IPS-NIHi7 (cell line): ENCODE data around the gene SECTM1.

Experiments used
- DNase-seq: peaks from one replicate; pipeline ENCODE4 v3.0.0; 2012; ENCODE audit warnings: mixed read lengths; ENCODE audit errors: extremely low spot score

SECTM1 gene

DNA sequence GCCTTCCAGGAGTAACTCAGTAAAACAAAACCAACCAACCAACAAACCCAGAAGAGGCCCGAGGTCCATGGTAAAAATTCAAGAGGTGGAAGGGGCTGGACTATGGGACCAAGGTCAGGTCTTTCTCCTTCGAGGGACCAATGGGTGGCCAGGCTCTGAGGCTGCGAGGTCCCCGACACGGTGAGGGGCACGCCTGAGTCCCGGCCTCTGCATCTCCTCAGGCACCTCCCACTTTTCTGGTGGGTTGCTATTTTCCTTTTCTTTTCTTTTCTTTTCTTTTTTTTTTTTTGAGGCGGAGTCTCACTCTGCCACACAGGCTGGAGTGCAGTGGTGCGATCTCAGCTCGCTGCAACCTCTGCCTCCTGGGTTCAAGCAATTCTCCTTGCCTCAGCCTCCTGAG lies 34.1 kb downstream of the SECTM1 start:
- DNase-seq = no peak

DNA sequence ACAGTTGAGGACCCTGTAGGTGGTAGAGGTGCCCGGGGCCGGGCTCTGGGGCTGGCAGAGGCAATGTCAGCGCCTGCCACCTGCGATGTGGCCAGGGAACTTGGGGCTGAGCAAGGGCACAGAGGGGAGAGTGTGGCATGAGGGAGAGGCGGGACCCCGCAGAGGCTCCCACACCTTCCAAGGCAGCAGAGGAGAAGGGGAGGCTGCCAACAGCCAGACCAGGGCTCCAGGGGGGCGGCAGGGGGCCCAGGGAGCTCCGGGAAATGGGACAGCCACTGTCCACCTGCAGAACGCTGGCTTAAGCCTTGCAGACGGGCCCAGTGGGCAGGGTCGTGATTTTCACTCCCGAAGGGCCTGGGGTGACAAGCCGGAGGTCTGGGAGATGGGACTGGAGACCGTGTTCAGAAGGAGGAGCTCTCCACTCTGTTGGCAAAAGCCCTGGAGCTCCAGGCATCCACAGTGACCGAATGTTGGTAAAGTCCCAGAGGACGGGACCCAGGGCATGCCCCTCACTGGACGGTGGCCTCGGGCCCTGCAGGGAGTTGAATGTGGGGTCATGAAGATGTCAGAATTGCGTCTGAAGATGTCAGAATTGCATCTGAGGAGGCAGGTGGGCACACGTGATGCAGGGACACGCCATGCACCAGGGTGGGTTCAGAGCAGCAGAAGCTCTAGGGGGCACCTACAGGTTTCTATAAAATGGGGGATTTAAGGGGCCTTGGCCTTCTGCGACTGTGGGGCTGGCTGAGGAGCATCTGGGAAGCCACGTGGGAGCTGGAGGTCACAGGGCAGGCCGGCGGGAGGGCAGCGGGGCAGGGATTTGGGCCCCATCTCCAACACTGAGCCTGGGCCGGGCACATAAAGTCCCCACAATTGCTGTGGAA lies 34.8 kb downstream of the SECTM1 start:
- no peak for DNase-seq

GRCh38 chr17:82297714-82298537 lies 35.6 kb downstream of the SECTM1 start:
- DNase-seq = no peak

DNA sequence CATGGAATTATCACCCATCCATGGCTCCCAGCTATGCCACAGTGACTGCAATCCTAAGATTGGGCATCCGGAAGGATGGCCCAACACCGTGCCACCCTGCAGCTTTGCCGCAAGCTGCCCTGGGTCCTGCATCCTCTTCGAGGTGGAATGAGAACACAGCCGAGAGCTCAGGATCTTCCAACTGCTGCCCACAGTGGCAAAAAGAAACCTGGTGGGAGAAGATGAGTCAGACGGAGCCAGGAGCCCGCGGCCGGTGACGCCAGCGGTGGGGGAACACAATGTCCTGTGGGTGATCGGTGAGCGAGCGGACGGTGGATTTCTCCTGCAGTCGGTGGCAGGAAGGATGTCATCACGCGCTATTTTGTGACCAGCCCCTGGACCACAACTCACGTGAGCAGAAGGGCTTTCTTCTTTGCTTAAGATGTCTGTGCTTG lies 36.3 kb downstream of the SECTM1 start:
- no peak for DNase-seq

DNA sequence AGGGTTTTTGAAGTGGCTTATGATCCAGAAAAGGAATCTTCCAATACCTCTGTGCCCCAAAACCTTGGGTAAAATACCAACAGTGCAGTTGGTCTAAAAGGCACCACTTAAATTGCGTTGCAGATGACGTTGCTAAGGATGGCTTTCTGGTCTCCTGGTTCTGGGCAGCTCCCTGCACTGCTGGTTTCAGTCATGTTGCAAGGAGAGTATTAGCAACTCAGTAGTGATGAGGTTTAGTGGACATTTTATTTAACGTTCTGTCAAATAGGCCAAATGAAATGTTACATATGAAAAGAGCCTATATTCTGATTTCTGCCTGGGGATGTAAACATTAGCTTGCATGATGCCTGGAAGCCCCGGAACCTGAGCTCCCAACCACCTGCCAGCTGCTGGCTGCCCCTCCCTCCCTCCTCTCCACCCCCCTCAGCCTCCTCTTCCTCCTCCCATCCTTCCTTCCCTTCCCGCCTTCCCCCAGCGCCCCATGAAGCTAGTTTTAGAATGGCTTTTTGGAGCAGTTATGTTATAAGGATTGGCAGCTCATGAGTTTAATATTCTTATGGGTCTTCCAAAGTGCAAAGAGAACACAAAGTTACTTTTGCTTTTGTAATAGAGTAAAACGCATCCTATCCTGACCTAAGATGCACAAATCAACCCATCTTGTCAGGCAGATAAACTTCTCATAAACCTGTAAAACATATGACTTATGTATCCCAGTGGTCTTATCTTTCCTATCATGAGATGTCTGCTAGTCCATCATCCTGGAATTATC lies 36.9 kb downstream of the SECTM1 start:
- no peak for DNase-seq

GRCh38 chr17:82295472-82295814 lies 38.1 kb downstream of the SECTM1 start:
- DNase-seq = no peak

GRCh38 chr17:82294064-82294773 lies 39.3 kb downstream of the SECTM1 start:
- DNase-seq = no peak

DNA sequence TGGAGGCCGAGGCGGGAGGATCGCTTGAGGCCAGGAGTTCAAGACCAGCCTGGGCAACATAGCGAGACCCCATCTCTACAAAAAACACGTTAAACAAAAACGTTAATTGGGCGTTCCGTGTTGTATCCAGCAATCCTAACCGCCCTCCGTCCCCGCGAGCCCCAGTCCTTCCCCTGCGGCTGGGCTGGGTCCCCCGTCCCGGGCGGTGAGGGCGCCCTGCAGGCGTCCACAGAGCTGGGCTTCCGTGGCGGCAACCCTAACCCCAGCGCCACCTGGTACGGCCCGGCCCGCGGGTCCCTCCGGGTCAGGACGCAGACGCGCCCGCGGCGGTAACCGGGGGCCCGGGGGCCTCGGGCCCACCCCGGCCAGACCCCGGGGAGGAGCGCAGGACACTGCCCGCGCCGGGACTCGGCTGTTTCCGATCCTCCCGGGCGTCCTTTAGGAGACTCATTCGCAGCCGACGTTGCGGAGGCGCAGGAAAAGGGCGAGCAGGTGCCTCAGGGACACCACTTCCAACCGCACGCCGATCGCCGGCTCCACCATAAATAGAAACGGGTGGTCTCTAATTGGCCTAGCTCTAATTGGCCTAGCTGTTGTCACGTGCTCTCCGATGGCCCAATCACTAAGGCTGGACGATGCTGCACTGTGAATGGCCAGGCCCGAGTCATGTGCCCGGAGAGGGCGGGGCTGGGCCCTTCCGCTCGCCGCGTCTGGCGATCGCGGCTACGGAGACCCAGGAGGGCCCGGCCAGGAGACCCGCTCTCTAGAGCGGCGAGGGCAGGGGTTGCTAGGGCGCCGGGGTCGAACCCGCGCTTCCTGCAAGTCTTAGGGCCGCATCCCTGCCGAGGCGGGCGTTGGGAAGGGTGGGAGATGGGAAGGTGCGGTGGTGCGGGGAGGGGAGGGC lies 41.1 kb downstream of the SECTM1 start:
- peak; percentile 100 for DNase-seq

DNA sequence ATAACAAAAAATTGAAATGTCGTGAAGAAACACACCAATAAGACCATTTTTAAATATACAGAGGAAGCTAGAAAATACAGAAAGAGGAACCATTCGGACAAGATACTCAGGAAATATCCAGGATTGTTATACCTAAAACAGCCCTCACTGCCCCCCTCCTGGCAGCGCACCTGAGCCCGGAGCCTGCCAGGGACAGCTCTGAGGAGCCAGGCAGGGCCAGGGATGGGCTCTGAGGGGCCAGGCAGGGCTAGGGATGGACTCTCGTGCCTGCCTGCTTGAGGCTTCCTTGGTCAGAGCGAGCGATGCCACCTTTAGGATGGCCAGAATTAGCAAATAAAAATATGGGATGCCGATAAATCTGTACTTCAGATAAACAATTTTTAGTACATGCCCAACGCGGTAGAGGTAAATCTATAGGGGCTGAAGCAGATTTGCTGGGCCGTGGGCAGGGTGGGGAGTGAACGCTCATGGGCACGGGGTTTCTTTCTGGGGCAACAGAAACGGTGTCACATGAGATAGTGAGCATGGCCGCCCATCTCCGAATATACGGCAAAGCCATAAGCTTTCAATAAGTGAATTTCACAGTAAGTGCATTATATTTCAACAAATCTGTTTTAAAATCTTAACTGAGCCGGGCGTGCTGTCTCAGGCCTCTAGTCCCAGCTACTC lies 41.9 kb downstream of the SECTM1 start:
- no peak for DNase-seq

GRCh38 chr17:82287868-82288801 lies 45.4 kb downstream of the SECTM1 start:
- no peak for DNase-seq

DNA sequence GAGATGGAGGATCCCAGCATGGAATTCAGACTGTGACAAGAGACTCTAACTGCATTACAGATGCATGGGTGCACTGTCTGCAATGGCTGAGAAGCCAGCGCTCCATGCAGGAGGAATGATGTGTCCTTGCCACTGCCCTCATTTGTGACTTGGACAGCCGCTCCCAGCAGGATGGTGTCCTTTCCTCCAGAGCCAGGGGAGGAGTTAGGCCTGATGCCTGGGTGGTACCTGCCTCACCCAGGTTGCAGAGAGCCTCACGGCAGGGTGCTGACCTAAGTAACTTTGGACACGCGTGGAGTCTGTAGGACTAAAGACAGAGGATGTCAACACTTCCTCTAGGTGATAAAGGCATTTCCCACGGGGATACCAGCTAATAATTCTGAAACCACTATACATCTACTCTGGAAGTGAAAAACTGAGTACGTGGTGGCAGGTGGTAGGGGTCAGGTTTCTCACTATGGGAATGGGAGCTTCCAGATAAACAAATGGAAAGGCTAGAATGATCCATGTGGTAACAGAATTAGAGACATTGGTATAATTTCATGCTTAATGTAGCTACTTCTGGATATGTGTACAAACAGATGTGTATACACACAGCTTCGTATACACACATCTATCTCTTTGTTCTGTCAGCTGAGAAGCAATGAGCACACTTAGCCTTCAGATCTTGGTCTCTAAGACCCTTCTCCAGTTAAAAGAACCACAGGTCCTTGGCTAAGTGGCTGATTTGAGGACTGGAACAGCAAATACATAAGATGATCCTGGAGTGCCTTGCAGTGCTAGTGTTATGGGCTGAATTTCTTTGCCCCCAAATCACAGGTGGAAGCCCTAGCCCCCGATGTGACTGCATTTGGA lies 46.3 kb downstream of the SECTM1 start:
- no peak for DNase-seq

- no peak for DNase-seq
Measured at GRCh38 chr17:82285141-82285540, 48.4 kb downstream of the SECTM1 start.

DNA sequence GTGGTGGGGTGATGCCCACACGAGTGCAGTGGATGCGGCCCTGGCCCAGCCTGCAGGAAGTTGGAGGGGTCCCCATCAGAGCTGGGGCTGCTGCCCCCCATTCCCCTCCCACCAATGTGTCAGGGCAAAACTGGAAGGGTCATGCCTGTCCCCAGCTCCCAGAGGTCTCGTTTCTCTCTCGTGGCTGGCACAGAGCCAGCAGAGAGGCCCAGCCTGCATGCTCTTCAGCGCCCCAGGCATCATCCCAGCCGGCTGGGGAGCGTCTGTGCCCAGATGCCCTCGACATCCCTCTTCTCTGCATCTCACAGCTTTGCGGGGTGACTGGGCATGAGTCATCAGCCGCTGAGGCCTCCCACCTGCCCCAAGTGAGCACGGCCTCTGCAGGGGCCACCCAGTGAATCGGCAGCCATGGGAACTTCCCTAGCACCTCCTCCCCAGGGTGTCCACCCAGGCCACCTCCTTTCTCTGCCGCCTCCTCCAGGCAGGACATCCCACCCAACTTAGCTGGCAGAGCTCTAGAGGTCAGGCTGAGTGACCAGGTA lies 50.3 kb downstream of the SECTM1 start:
- DNase-seq = no peak

GRCh38 chr17:82282239-82283207 lies 51.0 kb downstream of the SECTM1 start:
- no peak for DNase-seq

- DNase-seq = no peak
Measured at GRCh38 chr17:82281502-82282238, 51.9 kb downstream of the SECTM1 start.

GRCh38 chr17:82281076-82281475 lies 52.5 kb downstream of the SECTM1 start:
- DNase-seq = no peak
